Common myeloid progenitor, CD34-positive (primary cell): Measurements from ENCODE around the gene TPST1.
A peak's percentile ranks its signal among the peaks of the same experiment; 100 is the strongest.

Experiments used
- CTCF ChIA-PET: fragments of 350-600 bp; sonication (Branson Sonifier 250); formaldehyde crosslinking; loops from one replicate; lab custom pipeline; 2021; ENCODE audit warnings: antibody characterized with exemption; lab: Charles Lee
- POLR2A ChIA-PET: fragments of 350-600 bp; sonication (Branson Sonifier 250); formaldehyde crosslinking; loops from one replicate; lab custom pipeline; 2021; ENCODE audit warnings: antibody characterized with exemption; lab: Charles Lee
- DNase-seq, 3 donors: peaks; one replicate each; pipeline versions ENCODE4 v3.0.0 to v3.0.0-alpha.2; 2013
- H3K27ac ChIP-seq, 2 experiments: 1 replicate in 1 of 2; 2 replicates in 1 of 2; pipeline ENCODE4 v1.7.0; 2013; ENCODE audit warnings: inconsistent platforms in 2 of 2, low read length in 2 of 2, mild to moderate bottlenecking in 2 of 2, low read depth in 1 of 2, moderate library complexity in 1 of 2; ENCODE audit not compliant: severe bottlenecking in 2 of 2, insufficient read depth in 1 of 2, poor library complexity in 1 of 2
- H3K27me3 ChIP-seq, 5 experiments: replicated peaks in 2 of 5; 1 replicate in 3 of 5; 2 replicates in 2 of 5; pipeline versions ENCODE4 v1.6.1 to v1.7.0; 2013; ENCODE audit warnings: low read length in 4 of 5, mild to moderate bottlenecking in 2 of 5, moderate library complexity in 2 of 5, inconsistent platforms in 1 of 5; ENCODE audit not compliant: insufficient read depth in 5 of 5, control insufficient read depth in 4 of 5
- H3K36me3 ChIP-seq, 4 experiments: 1 replicate in 2 of 4; 2 replicates in 2 of 4; pipeline versions ENCODE4 v1.6.1 to v1.7.0; 2013; ENCODE audit warnings: low read length in 3 of 4, control low read depth in 1 of 4, mild to moderate bottlenecking in 1 of 4; ENCODE audit not compliant: control insufficient read depth in 4 of 4, insufficient read depth in 4 of 4
- H3K4me1 ChIP-seq, 4 experiments: 1 replicate in 3 of 4; 2 replicates in 1 of 4; pipeline versions ENCODE4 v1.6.1 to v1.7.1; 2013; ENCODE audit warnings: low read length in 3 of 4, mild to moderate bottlenecking in 3 of 4, control low read depth in 1 of 4, inconsistent platforms in 1 of 4, moderate library complexity in 1 of 4; ENCODE audit not compliant: control insufficient read depth in 4 of 4, insufficient read depth in 4 of 4; ENCODE audit errors: control extremely low read depth in 1 of 4
- H3K4me3 ChIP-seq, 7 experiments: 1 replicate in 4 of 7; 2 replicates in 3 of 7; pipeline versions ENCODE4 v1.5.1 to v1.7.0; 2013; ENCODE audit warnings: mild to moderate bottlenecking in 7 of 7, low read length in 6 of 7, moderate library complexity in 6 of 7, inconsistent platforms in 2 of 7, low read depth in 2 of 7, control low read depth in 1 of 7; ENCODE audit not compliant: insufficient read depth in 4 of 7, control insufficient read depth in 1 of 7; ENCODE audit errors: extremely low read depth in 1 of 7
- H3K9me3 ChIP-seq, 5 experiments: 1 replicate in 4 of 5; 2 replicates in 1 of 5; pipeline versions ENCODE4 v1.6.1 to v1.7.1; 2013; ENCODE audit warnings: low read length in 4 of 5, mild to moderate bottlenecking in 2 of 5, inconsistent platforms in 1 of 5, low read depth in 1 of 5, moderate library complexity in 1 of 5; ENCODE audit not compliant: control insufficient read depth in 4 of 5, insufficient read depth in 2 of 5; ENCODE audit errors: control extremely low read depth in 1 of 5
- WGBS: methylation state at CpG from one replicate; pipeline ENCODE4 v1.1.5; 2013; ENCODE audit not compliant: insufficient coverage; 5-methylcytosine and 5-hydroxymethylcytosine counted together

The TPST1 gene

DNA sequence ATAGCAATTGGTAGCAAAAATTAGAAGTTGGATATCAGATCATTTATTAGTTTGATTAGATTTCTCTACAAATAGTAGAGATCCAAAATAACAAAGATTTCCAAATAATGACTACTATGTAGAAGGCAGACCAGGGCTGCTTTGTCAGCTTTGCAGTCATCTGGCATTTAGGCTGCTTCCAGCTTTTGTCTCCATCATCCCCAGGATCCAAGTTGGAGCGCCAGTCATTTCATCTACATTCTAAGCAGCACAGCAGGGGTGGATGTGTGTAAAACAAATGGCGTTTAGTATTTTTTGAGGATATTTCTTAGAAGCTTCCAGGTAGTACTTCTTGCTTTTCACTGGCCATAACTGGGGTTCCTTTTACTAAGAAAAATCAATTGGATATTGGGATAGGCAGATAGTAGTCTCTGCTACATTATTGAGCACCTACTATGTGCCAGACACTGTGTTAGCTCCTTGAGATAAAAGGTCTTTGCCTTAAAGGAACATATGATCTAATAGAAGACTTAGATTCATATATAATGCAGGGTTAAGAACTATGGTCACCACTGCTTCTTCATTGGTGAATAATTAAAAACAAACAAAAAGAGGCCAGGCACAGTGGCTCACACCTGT lies 41.5 kb downstream of the TPST1 start:
- WGBS, result 80% methylated on average over 1 of the region's 2 CpGs
- H3K4me1 ChIP-seq, result no peaks in the 10 kb centered on the region
- ChIA-PET POLR2A (no interaction called here), CTCF (no interaction called here)
- H3K4me3 ChIP-seq, result no peak overlapping the region
- H3K9me3 ChIP-seq, result no peaks in the 10 kb centered on the region
- no peak overlapping the region for H3K27ac ChIP-seq
- no peak for DNase-seq
- H3K27me3 ChIP-seq, result no peaks in the 10 kb centered on the region
- H3K36me3 ChIP-seq, result peaks cover 0 to 6% (median 0%) of the 10 kb centered on the region in 4 experiments

DNA sequence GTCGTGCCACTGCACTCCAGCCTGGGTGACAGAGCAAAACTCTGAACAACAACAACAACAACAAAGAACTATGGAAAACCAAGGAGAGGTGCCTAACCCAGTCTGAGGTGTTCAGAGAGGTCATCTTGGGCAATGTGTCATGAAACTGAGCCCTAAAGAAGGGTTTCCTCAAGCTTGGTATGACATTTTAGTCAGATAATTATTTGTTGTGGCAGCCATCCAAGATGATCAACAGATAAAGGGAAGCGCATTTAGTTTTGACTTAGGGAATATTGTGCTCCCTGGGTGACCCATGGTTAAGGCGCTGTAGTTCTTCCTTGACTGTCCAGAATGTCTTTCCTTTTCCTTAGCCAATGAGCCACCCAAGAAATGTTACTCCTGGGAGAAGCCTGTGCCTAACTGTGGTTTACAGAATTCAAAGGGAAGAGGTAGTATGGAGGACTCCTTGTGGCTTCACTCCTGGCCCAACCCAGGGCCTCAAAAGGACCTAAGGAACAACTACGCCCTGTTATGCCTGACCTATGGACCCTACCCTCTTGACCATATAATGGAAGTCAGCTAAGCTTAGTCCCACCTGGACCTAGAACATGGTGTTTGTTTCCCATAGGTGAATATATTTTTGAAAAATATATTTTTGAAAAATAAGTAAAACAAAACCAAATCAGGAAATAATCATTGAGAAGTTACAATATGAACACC lies 42.4 kb downstream of the TPST1 start:
- ChIA-PET CTCF (interaction anchor here (1.2 kb wide), 1 partner anchor 100 kb away, joined by 3 read pairs; no protein-coding TSS in a partner anchor), POLR2A (no interaction called here)
- Histone ChIP-seq H3K36me3 (peaks cover 0 to 6% (median 0%) of the 10 kb centered on the region in 4 experiments), H3K4me3 (no peak overlapping the region), H3K27ac (no peak overlapping the region), H3K9me3 (no peaks in the 10 kb centered on the region), H3K27me3 (no peaks in the 10 kb centered on the region), H3K4me1 (no peaks in the 10 kb centered on the region)
- DNase-seq, result no peak
- 100% methylated on average over 3 of the region's 4 CpGs for WGBS

DNA sequence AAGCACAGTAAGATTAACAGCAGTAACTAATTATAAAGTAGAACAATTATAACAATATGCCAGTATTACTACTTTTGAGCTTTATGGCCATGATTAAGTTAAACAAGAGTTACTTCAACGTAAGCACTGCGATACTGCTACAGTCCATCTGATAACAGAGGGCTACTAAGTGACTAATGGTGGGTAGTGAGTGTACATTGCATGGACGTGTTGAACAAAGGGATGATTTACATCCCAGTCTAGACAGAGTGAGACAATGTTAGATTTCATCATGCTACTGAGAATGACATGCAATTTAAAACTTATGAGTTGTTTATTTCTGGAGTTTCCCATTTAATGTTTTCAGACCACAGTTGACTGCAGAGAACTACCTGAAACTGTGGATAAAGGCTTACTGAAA lies 45.6 kb downstream of the TPST1 start:
- H3K27ac ChIP-seq, result no peak overlapping the region
- H3K9me3 ChIP-seq, result no peaks in the 10 kb centered on the region
- POLR2A ChIA-PET, result no interaction called here
- CTCF ChIA-PET, result no interaction called here
- WGBS, result 89% methylated on average over 3 of the region's 3 CpGs
- H3K36me3 ChIP-seq, result peaks cover 0 to 6% (median 0%) of the 10 kb centered on the region in 4 experiments
- H3K4me3 ChIP-seq, result no peak overlapping the region
- no peaks in the 10 kb centered on the region for H3K27me3 ChIP-seq
- peak in 1 of 3 donors; percentile 9 for DNase-seq
- no peaks in the 10 kb centered on the region for H3K4me1 ChIP-seq

DNA sequence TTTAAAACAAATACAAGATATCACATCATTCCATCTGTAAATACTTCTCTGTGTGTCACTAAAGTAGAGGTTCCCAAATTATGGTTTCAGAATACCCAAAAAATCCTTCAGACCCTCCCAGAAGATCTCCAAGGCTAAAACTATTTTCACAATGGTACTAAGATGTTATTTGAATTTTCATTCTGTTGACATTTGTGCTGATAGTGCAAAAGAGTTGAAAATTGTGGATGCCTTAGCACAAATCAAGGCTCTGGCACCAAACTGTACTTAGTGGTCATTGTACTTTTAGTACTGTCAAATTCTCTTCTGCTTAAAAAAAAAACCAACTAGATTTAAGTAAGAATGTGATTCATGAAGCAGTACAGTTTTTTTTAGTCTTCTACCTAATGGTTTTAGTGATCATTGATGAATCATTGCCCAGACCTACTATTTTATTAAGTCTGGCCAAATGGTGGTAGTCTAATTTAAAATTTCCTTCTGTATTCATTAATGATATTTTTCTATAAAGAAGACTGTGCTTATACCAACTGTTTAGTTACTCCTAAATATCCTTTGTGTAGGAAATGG lies 50.5 kb downstream of the TPST1 start:
- peaks cover 0 to 3% (median 0%) of the 10 kb centered on the region in 4 experiments for H3K36me3 ChIP-seq
- H3K4me1 ChIP-seq, result no peaks in the 10 kb centered on the region
- CTCF ChIA-PET, result no interaction called here
- H3K9me3 ChIP-seq, result peaks cover 0 to 4% (median 0%) of the 10 kb centered on the region in 5 experiments
- no peak overlapping the region for H3K4me3 ChIP-seq
- H3K27me3 ChIP-seq, result no peaks in the 10 kb centered on the region
- no peak for DNase-seq
- POLR2A ChIA-PET, result no interaction called here
- no peak overlapping the region for H3K27ac ChIP-seq

DNA sequence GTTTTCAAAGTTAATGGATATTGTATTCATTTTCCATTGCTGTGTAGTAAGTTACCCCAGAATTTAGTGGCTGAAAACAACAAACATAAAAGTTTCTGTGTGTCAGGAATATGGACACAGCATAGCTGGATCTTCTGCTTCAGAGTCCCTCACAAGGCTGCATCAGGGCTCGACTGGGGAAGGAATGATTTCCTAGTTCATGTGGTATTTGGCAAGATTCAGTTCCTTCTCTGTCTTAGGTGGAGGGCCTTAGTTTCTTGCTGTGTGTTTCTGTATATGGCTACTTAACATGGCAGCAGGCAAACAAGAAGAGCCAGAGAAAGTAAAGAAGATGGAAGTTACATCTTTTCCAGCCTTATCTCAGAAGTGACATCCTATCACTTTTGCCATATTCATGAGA lies 51.1 kb downstream of the TPST1 start:
- Histone ChIP-seq H3K27me3 (no peaks in the 10 kb centered on the region), H3K4me3 (no peak overlapping the region), H3K9me3 (peaks cover 0 to 4% (median 0%) of the 10 kb centered on the region in 5 experiments), H3K4me1 (no peaks in the 10 kb centered on the region), H3K27ac (no peak overlapping the region), H3K36me3 (peaks cover 0 to 3% (median 0%) of the 10 kb centered on the region in 4 experiments)
- no peak for DNase-seq
- 0% methylated on average over 1 of the region's 1 CpG for WGBS
- ChIA-PET POLR2A (no interaction called here), CTCF (no interaction called here)

DNA sequence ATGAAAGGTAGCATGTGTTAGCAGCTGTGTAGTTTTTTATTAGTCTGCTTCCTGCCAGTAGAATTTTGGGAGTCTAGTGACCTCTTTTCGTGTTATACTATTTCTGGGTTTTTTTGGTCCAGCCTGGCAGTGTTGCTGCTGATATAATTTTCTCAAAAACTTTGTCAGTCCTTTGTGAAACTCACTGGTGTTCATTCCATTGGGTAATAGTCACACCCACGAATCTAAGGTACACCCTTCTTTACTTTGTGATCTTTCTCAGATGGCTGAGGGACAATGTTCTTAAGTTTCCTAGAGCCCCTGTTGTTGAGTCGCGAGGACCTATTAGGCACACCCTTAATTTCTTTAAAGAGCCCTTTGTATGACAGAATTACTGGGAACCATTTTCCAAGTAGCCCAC lies 52.3 kb downstream of the TPST1 start:
- no peak for DNase-seq
- CTCF ChIA-PET, result interaction anchor here (1.2 kb wide), 1 partner anchor 114 kb away, joined by 3 read pairs; no protein-coding TSS in a partner anchor
- Histone ChIP-seq H3K27ac (no peak overlapping the region), H3K36me3 (peaks cover 0 to 3% (median 0%) of the 10 kb centered on the region in 4 experiments), H3K4me3 (no peak overlapping the region), H3K27me3 (no peaks in the 10 kb centered on the region), H3K9me3 (peaks cover 0 to 8% (median 0%) of the 10 kb centered on the region in 5 experiments), H3K4me1 (no peaks in the 10 kb centered on the region)
- 100% methylated on average over 2 of the region's 4 CpGs for WGBS
- POLR2A ChIA-PET, result no interaction called here

DNA sequence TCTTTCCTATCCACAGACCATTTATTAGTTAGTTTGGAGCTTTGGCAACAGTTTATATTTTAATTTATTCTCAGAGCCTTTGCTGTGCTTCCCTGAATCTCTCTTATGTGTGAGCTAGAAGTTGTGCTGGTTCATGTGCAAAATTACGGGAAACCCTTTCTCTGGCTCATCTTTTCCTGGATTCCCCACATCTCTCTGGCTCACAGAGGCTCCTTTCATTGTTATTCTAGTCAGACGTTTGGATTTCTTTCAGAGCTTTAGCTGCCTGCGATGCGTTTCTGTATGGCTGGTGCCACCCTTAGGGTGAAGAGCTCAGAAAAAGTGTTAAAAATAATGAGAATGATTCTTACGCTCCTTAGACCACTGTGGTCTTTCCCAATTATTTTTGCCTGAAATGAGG lies 53.3 kb downstream of the TPST1 start:
- H3K9me3 ChIP-seq, result peaks cover 0 to 12% (median 3%) of the 10 kb centered on the region in 5 experiments
- POLR2A ChIA-PET, result no interaction called here
- H3K4me3 ChIP-seq, result no peak overlapping the region
- H3K36me3 ChIP-seq, result peaks cover 0 to 3% (median 0%) of the 10 kb centered on the region in 4 experiments
- 86% methylated on average over 1 of the region's 5 CpGs for WGBS
- CTCF ChIA-PET, result interaction anchor here (0.8 kb wide), 1 partner anchor 51 kb away, joined by 3 read pairs; no protein-coding TSS in a partner anchor
- H3K27me3 ChIP-seq, result no peaks in the 10 kb centered on the region
- no peak for DNase-seq
- no peak overlapping the region for H3K27ac ChIP-seq
- no peaks in the 10 kb centered on the region for H3K4me1 ChIP-seq
